ELF-1 (cell line): ENCODE measurements around the gene TRAF3.

Experiments
- DNase-seq: peaks from one replicate; pipeline ENCODE4 v3.0.0-alpha.2; 2016; ENCODE audit warnings: low read depth, low spot score

The TRAF3 gene

DNA sequence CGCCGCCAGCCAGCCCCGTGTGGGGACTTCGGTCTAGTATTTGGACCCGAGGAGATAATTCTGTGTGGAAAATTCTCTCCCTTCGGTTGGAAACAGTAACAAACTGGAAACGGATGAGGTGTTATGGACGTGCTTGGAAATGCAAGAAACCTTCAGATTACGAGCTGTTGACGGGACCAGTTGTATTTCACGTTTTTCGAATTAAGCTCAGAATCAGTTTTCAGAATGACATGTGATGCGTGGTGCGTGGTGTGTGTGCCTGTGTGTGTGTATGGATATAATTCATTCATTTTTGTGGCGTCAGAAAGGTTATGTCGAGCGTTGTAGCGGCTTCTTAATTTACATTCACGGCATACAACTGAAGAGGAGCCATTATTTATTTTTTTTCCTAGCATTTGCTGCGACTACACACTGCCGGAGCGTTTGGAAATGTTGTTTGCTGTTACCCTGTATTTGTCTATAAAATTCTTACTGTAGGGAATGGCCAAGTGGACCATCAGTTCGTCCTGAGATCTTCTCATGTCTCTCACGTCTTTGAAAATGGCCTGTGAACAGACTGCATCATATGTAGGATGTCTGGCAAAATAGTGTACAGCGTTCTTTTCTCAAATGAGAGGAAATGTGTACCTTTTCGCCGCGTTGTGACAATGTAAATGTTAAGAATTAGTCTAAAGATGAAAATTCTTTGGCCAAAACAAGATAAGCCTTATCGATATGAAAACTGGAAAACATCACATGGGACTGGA is 1.3 kb downstream of the TRAF3 start:
- no peak for DNase-seq

DNA sequence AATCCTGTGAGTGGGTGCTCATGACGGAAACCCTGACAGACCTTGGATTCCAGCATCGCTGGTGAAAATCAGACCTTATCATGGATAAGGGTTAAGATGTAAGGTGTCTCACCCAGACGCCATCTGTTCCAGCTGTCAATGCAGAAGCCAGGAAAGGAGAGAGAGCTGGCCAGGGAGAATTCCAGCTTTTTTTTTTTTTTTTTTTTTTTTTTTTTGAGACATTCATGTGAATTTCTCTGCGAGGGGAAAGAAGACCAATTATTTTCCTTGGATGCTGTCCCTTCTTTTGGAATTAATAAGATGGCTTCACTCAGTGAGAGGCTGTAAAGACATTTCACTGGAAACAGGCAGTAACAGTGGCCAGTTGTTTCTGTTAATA is 1.8 kb downstream of the TRAF3 start:
- no peak for DNase-seq

DNA sequence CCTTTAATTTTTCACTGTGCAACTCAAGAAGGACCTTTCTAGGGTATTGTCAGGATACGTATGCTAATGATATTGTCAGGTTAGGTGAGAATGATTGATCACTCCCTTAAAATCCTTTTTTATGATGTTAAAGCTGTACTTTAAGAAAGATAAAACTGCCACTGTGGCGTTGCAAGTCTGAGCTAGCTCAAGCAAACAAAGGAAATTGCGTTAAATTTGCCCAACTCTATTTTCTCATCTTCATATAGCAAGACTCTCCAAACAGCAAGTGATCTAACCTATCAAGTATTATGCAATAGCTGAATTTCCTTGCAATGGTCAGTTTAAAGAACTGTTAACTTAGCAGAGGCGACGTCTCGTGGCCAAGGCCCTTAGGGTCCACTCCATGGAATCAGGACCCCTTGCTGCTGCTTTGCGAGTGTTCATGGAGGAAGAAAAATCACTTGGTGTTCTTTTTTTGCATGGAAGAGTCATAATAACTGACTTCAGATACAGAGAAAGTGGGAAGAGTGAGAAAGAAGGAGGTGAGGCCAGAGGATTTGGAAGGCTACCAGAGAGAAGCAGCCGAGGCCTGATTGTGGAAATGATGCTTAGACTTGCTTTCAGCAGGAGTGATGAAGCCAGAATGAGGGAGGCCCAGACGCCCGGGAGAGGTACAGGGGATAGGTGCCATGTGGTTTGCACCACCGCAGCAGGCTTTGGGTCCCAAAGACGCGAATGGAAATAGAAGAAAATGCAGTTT is 2.5 kb downstream of the TRAF3 start:
- DNase-seq = no peak

- DNase-seq = no peak
These were observed 3.8 kb downstream of the TRAF3 start for GRCh38 chr14:102781063-102781462.

- no peak for DNase-seq
These were observed 5.7 kb downstream of the TRAF3 start for GRCh38 chr14:102782974-102783373.

DNA sequence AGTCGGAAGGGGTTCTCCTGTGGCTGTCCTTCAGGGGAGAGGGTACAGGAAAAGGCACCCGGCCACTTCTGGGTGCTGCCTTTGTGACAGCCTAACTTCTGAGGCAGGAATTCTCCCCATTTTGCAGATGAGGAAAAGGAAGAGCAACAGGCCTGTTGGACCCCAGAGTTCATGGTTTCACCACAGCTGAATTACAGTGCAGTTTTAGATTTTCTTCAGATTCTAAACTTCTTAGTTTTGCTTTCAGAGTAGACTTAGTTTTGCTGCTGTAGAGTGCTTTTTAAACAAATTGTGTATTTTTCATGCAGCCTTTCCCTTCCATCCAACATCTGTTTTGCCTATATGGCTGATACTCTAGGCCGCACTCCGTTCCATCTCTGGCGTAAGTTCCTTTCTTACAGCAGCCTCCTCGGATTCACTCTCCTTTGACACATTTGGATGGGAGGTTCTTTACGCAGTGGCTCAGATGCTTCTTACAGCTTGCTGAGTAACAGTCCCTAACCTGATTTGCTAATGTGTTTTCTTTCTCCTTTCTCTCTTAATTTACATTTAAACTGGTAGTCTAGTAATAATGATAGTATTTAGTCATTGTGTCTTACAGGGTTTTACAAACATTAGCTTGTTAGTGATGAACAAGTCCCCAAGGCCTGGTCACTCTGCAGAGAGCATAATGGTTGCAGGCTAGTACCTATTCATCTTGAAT is 7.8 kb downstream of the TRAF3 start:
- no peak for DNase-seq

DNA sequence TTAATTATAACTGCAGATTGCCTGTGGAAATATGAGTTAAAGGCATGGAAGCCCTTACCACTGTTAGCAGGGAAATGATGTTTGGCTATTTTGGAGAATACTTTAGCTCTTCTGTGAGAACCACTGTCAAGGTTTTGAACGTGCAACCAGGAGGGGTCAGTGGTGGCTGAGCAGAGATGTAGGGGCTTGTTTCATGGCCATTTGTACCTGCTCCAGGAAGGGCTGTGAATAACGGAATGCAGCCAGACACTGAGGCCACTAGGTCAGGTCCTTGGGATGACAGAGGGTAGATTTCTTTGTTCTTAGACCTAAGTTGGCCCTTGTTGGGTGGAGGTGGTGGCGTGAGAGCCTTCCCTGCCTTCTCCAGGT is 8.3 kb downstream of the TRAF3 start:
- DNase-seq = no peak

GRCh38 chr14:102786768-102787167 is 9.5 kb downstream of the TRAF3 start:
- DNase-seq = no peak

GRCh38 chr14:102789349-102789748 is 12.1 kb downstream of the TRAF3 start:
- DNase-seq = no peak

- no peak for DNase-seq
These were observed 16.5 kb downstream of the TRAF3 start for GRCh38 chr14:102793531-102794328.

DNA sequence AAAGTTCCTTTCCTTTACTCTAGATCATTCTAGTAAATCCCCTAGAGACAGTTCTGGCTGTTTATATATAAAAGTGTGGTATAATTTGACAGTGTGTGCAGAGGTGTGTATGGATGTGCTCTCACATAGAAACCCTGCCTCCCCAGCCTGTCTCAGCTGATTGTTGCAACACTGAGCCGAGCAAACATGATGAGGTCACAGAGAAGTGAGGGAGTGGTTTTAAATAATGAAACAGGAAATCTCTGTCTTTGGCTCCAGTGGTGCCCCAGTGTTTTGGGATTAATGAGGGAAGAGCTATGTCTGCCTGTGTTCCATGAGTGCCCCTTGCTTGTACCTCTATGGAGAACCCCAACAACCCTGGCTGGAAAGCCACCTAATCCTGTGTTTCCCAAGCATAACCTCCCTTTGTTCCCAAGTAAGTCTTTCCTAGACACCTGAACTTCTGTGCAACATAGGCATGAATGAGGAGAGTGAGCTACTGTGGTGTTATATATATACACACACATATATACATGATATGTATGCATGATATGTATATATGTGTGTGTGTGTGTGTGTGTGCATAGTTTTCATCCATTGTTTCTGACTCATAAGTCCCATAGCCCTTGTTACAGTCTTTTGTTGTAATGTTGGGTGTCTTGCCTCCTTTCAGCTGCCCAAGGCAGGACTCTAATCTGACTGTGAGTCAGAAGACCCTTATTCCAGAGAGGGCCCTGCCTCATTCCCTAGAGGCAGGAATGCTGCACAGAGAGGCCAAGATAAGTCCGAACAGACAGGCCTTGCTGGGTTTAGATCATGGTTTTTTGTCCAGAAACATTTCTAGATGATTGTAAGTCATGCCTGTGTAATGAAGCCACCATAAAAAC is 18.0 kb downstream of the TRAF3 start:
- peak; percentile 63 for DNase-seq

GRCh38 chr14:102796661-102797190 is 19.5 kb downstream of the TRAF3 start:
- DNase-seq = no peak

GRCh38 chr14:102798926-102799325 is 21.7 kb downstream of the TRAF3 start:
- DNase-seq = no peak

DNA sequence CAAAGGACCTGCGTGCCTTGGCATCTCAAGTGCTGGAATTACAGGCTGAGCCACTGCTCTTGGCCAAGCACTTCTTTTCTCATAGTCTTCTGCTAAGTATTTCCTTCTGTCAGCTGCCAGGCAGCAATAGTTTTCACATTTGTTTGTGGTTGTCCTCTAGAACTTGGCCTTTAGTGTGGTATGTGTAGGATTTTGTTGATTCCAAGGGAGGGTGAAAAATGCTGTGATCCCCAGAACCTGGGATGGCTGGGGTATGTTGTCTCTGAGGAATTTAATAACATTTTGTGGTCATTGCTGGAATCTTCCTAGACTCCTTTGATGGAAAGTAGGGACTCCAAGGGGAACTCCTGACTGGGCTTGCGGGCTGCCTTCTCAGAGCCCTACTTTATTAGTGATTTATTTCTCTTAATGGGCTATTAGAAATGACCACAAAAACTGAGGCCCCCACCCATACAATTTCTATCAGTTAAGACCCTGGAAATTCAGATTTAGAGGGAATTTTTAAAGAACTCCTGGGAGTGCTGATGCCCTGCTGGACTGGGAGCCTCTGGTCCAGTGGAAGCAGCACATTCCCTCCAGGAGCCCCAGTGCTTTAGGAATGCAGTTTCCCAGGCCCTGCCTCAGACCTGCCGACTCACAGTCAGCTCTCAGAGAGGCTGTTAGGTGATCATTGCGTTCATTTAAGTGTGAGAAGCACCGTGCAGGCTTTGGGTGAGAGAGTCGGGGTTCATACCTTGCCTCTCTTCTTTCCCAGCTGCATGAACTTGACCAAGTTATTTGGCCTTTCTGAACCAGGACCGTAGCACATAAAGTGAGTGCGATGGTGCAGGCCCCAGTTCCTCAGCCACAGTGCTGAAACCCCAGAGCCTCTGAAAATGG is 22.7 kb downstream of the TRAF3 start:
- no peak for DNase-seq

GRCh38 chr14:102802834-102803523 is 25.7 kb downstream of the TRAF3 start:
- DNase-seq = no peak

- no peak for DNase-seq
These were observed 27.6 kb downstream of the TRAF3 start for GRCh38 chr14:102804858-102805257.

DNA sequence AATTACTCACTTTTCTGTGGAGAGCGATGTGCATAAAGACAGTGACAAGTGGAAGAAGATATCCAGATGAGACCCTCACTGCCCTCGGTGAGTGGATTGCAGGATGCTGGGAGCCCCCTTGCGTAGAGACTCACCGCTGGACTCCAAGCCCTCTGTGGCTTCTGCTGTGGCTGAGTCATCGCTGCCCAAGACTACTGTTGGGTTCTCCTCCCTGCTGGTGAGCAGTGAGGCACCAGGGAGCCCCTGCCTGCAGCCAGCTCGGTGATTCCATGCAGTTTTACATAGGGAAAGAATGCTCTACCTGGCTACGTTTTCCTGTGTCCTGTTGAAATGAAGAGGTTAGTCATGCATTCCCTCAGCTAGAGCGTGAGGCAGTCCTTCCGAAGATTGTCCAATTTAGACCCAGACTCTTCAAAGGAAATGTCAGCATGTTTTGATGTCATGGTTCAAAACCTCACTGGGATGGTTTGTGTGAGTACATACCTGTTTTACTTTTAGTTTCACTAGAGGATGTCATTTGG is 28.2 kb downstream of the TRAF3 start:
- DNase-seq = peak; percentile 44

DNA sequence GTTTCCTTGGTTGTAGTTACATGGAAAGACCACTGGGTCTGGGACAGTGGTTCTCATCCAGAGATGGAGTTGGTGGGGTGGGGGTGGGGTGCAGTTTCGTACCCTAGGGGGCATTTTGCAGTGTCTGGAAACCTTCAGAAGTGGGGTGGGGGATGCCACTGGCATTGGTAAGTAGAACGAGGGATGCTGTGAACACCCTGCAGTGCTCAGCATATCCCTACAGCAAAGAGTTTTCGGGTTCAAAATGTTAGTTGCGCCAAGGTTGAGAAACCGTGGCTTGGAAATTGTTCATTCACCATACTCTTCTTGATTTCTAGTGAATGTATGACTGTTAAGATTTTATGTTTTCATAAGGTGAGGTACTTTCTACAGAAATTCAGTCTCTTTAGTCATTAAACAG is 28.7 kb downstream of the TRAF3 start:
- DNase-seq = no peak

GRCh38 chr14:102806447-102806846 is 29.2 kb downstream of the TRAF3 start:
- no peak for DNase-seq
